Endothelial cell of umbilical vein (primary cell): ENCODE results near the gene ARHGEF17. TPM values are rescaled to one million over a fixed set of nuclear protein-coding genes. Genes with fewer than 3 reads are reported as not detected.

Source experiments
- BruUV-seq: library from RNA; stranded (reverse); fragments of 400-500 nt; replicated peaks from 2 replicates; lab custom pipeline; 2021; lab: Mats Ljungman, UMichigan
- CTCF ChIA-PET: fragments of 300-600, 350-600 bp; sonication (Branson Sonifier 250); formaldehyde crosslinking; loops from one replicate; lab custom pipeline; 2021; ENCODE audit warnings: antibody characterized with exemption, inconsistent platforms; lab: Charles Lee
- POLR2A ChIA-PET: fragments of 300-600, 350-600 bp; sonication (Branson Sonifier 250); formaldehyde crosslinking; loops from one replicate; lab custom pipeline; 2021; ENCODE audit warnings: antibody characterized with exemption, inconsistent platforms; lab: Charles Lee
- DNase-seq: peaks from one replicate; pipeline ENCODE4 v3.0.0-alpha.2; 2011; ENCODE audit warnings: low read depth, low spot score
- FAIRE-seq: peaks from 2 replicates; lab custom pipeline; 2011; peaks lifted over from hg19 to GRCh38; lab: Jason Lieb, UNC
- H2AFZ ChIP-seq: 2 replicates; pipeline ENCODE4 v1.6.0; 2012; ENCODE audit warnings: low read depth, low read length, control low read depth, inconsistent platforms
- H3K27ac ChIP-seq: 2 replicates; pipeline ENCODE4 v1.5.1; 2011; ENCODE audit warnings: low read depth, mild to moderate bottlenecking, control low read depth, low read length, moderate library complexity; ENCODE audit not compliant: insufficient read depth
- H3K27me3 ChIP-seq, 2 experiments: 2 replicates each; pipeline versions ENCODE4 v1.6.0 to v1.6.1; 2011; ENCODE audit warnings: low read length in 2 of 2, mixed read lengths in 1 of 2; ENCODE audit not compliant: control insufficient read depth in 2 of 2, insufficient read depth in 2 of 2
- H3K36me3 ChIP-seq, 2 experiments: 2 replicates in 1 of 2; 3 replicates in 1 of 2; pipeline ENCODE4 v1.5.1; 2011; ENCODE audit warnings: low read length in 2 of 2, mild to moderate bottlenecking in 1 of 2, moderate library complexity in 1 of 2; ENCODE audit not compliant: control insufficient read depth in 2 of 2, insufficient read depth in 2 of 2; ENCODE audit errors: extremely low read depth in 1 of 2
- H3K4me1 ChIP-seq: 3 replicates; pipeline ENCODE4 v1.5.1; 2011; ENCODE audit warnings: mild to moderate bottlenecking, low read length; ENCODE audit not compliant: control insufficient read depth, insufficient read depth; ENCODE audit errors: extremely low read depth
- H3K4me2 ChIP-seq: 2 replicates; pipeline ENCODE4 v1.6.1; 2011; ENCODE audit warnings: low read length, control low read depth, mixed read lengths; ENCODE audit not compliant: insufficient read depth
- H3K4me3 ChIP-seq, 3 experiments: fragments of 200-600 bp in 1 of 3; sonication (generic), shearing (Covaris generic) in 1 of 3; replicated peaks in 1 of 3; 2 replicates each; pipeline ENCODE4 v1.5.1; 2011 to 2016; ENCODE audit warnings: control low read depth in 3 of 3, low read length in 3 of 3, mild to moderate bottlenecking in 2 of 3, inconsistent platforms in 1 of 3, low read depth in 1 of 3, moderate library complexity in 1 of 3; ENCODE audit not compliant: insufficient read depth in 1 of 3
- H3K79me2 ChIP-seq: 2 replicates; pipeline ENCODE4 v1.6.0; 2012; ENCODE audit warnings: low read length, inconsistent platforms; ENCODE audit not compliant: control insufficient read depth, insufficient read depth
- H3K9ac ChIP-seq: replicated peaks from 2 replicates; pipeline ENCODE3; 2011; ENCODE audit warnings: low read length, control low read depth; ENCODE audit not compliant: insufficient read depth; ENCODE audit errors: extremely low read depth
- H3K9me1 ChIP-seq: replicated peaks from 3 replicates; pipeline ENCODE4 v1.6.0; 2011; ENCODE audit warnings: mild to moderate bottlenecking, low read length; ENCODE audit not compliant: control insufficient read depth, insufficient read depth; ENCODE audit errors: extremely low read depth
- H3K9me3 ChIP-seq: replicated peaks from 2 replicates; pipeline ENCODE4 v1.5.1; 2012; ENCODE audit warnings: low read length, inconsistent platforms; ENCODE audit not compliant: control insufficient read depth, insufficient read depth
- H4K20me1 ChIP-seq: replicated peaks from 2 replicates; pipeline ENCODE3; 2011; ENCODE audit warnings: mild to moderate bottlenecking, low read length; ENCODE audit not compliant: control insufficient read depth, insufficient read depth; ENCODE audit errors: extremely low read depth
- EZH2 ChIP-seq: IDR thresholded peaks from 2 replicates; pipeline ENCODE4 v1.6.1; 2012; ENCODE audit warnings: borderline replicate concordance, low read depth, mild to moderate bottlenecking, moderate library complexity, low read length, inconsistent platforms; ENCODE audit not compliant: severe bottlenecking
- FOS ChIP-seq: IDR thresholded peaks from 2 replicates; pipeline ENCODE4 v1.6.1; 2011; ENCODE audit warnings: mild to moderate bottlenecking, low read length, moderate library complexity, borderline replicate concordance; ENCODE audit not compliant: insufficient read depth
- GATA2 ChIP-seq: IDR thresholded peaks from 2 replicates; pipeline ENCODE4 v1.7.0; 2011; ENCODE audit warnings: low read depth, mild to moderate bottlenecking, moderate library complexity, mixed read lengths, low read length; ENCODE audit not compliant: insufficient read length, insufficient read depth
- JUN ChIP-seq: IDR thresholded peaks from 2 replicates; pipeline ENCODE4 v1.6.1; 2011; ENCODE audit warnings: borderline replicate concordance, low read depth; ENCODE audit not compliant: insufficient read length, insufficient read depth
- MYC ChIP-seq: IDR thresholded peaks from one replicate; pipeline ENCODE4 v1.6.1; 2011; ENCODE audit warnings: mild to moderate bottlenecking, low read depth, low read length
- POLR2A ChIP-seq: IDR thresholded peaks from 2 replicates; pipeline ENCODE4 v1.6.1; 2012; ENCODE audit warnings: low read depth, mild to moderate bottlenecking, control low read depth, low read length
- POLR2AphosphoS5 ChIP-seq: IDR thresholded peaks from 2 replicates; pipeline ENCODE4 v1.6.1; 2012; ENCODE audit warnings: low read depth, mild to moderate bottlenecking, control low read depth, low read length, moderate library complexity; ENCODE audit not compliant: insufficient read depth
- dilution Hi-C: fragments of 300-500 bp; cut with MboI; formaldehyde crosslinking; loops from one replicate; pipeline ENCODE4 v1.15.0; 2019; ENCODE audit warnings: low sequenced_read_pairs; ENCODE audit not compliant: extremely low pct_ligation_motif_present
- intact Hi-C: fragments of 100-400 bp; cut with micrococcal nuclease; formaldehyde crosslinking; loops from one replicate; pipeline ENCODE4 v1.10.0; 2022
- polyA plus RNA-seq, 4 experiments: library from polyadenylated mRNA; depleted of rRNA in 3 of 4; stranded (reverse) in 3 of 4; unstranded in 1 of 4; fragments of >200 nt; gene quantifications; 2 replicates each; pipeline versions ENCODE4 v1.2.1 to v1.2.3, GENCODE V29; 2011 to 2012; ENCODE audit warnings: missing spikeins in 1 of 4
- total RNA-seq: library from RNA; stranded (reverse); gene quantifications from 2 replicates; pipeline ENCODE4 v1.2.3, GENCODE V29; 2021
- TF ChIP-seq, protein P1 (sequence below), 2 donors: IDR thresholded peaks; 1 replicate in 1 of 2; 2 replicates in 1 of 2; pipeline ENCODE4 v1.5.1; 2011; ENCODE audit warnings: low read length in 2 of 2, mild to moderate bottlenecking in 2 of 2, moderate library complexity in 2 of 2, control low read depth in 1 of 2, inconsistent platforms in 1 of 2, low read depth in 1 of 2; ENCODE audit not compliant: insufficient read depth in 1 of 2; ENCODE audit errors: extremely low read depth in 1 of 2
- TF ChIP-seq, protein P2 (sequence below): IDR thresholded peaks from 2 replicates; pipeline ENCODE4 v1.6.1; 2011; ENCODE audit not compliant: insufficient read depth, insufficient read length

The ARHGEF17 gene
- total and polyA plus RNA-seq, 2 donors (not counting 3 experiments of a cell fraction or from before 2014, with no cell fraction given): 74.9 to 89.9 TPM

DNA sequence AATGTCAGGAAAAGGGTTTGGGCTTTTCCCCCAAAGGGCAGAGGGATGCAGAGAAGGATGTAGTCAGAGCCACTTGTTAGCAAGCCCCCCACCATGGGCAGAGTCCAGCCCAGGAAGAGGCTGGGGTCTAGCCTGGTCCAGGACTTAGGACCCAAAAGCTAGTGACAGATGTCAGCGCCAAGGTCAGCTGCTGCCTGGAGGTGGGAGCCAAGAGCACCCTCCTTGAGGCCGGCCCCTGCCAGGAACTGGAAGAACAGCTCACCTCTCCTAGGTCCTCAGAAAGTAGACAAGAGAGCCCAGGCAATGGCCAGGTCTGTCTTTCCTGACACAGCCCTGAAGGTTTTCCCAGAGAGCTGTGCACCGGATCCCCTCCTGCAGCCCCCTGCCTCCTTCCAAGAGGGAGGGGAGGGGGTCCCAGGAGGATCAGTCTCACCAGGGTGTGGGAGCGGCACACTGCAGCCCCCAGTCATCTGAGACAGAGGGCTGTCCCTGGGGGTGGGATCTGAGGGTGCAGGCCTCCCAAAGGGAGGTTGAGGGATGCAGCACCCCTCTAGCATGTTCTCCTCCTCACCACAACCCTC is 14.6 kb upstream of the ARHGEF17 start:
- Histone ChIP-seq H3K36me3 (no peaks in the 10 kb centered on the region), H3K4me2 (no peak overlapping the region), H3K9me1 (no peaks in the 10 kb centered on the region), H3K9ac (no peak overlapping the region), H3K9me3 (no peaks in the 10 kb centered on the region), H3K27ac (no peak overlapping the region), H3K79me2 (no peaks in the 10 kb centered on the region), H3K27me3 (no peaks in the 10 kb centered on the region), H3K4me3 (no peak overlapping the region), H2AFZ (no peak overlapping the region), H3K4me1 (peaks cover 15% of the 10 kb centered on the region), H4K20me1 (no peaks in the 10 kb centered on the region)
- FAIRE-seq: no peak
- intact Hi-C loops: no loop called here
- no peak for DNase-seq
- no TSS peak for BruUV-seq
- ChIA-PET POLR2A (no interaction called here), CTCF (interaction anchor here (1.3 to 7.5 kb wide), 4 partner anchors 11 to 109 kb away, joined by 3 to 110 read pairs (median 37); no protein-coding TSS in a partner anchor)
- TF ChIP-seq FOS: no peak
- no peak for TF ChIP-seq EZH2
- TF ChIP-seq GATA2: no peak
- TF ChIP-seq, protein P1, sequence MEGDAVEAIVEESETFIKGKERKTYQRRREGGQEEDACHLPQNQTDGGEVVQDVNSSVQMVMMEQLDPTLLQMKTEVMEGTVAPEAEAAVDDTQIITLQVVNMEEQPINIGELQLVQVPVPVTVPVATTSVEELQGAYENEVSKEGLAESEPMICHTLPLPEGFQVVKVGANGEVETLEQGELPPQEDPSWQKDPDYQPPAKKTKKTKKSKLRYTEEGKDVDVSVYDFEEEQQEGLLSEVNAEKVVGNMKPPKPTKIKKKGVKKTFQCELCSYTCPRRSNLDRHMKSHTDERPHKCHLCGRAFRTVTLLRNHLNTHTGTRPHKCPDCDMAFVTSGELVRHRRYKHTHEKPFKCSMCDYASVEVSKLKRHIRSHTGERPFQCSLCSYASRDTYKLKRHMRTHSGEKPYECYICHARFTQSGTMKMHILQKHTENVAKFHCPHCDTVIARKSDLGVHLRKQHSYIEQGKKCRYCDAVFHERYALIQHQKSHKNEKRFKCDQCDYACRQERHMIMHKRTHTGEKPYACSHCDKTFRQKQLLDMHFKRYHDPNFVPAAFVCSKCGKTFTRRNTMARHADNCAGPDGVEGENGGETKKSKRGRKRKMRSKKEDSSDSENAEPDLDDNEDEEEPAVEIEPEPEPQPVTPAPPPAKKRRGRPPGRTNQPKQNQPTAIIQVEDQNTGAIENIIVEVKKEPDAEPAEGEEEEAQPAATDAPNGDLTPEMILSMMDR (IDR thresholded peaks at IDR 0.05; ENCODE audit: extremely low read depth in 1 of 2, insufficient read depth in 1 of 2, low read depth in 1 of 2, low read length in 2 of 2): no peak
- TF ChIP-seq POLR2AphosphoS5: no peak
- no peak for TF ChIP-seq POLR2A
- TF ChIP-seq, protein P2, sequence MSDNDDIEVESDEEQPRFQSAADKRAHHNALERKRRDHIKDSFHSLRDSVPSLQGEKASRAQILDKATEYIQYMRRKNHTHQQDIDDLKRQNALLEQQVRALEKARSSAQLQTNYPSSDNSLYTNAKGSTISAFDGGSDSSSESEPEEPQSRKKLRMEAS: no peak
- TF ChIP-seq MYC: no peak
- no peak for TF ChIP-seq JUN
- dilution Hi-C loops: no loop called here
